G401 (cell line): Measurements from ENCODE around the gene PAGE1. TPM values are rescaled to one million over a fixed set of nuclear protein-coding genes. Genes with fewer than 3 reads are reported as not detected.
A peak's percentile ranks its signal among the peaks of the same experiment; 100 is the strongest.
"Not testable (repeated sequence)": the region's sequence is repeated elsewhere in the genome, so short reads cannot be mapped to it uniquely, and the experiment has no call there.

ENCODE experiments used
- DNase-seq: peaks from one replicate; pipeline ENCODE4 v3.0.0-alpha.2; 2015; ENCODE audit warnings: low spot score
- in situ Hi-C: cut with HindIII; loops from 2 replicates; pipeline ENCODE4 v1.10.0; 2016; ENCODE audit warnings: low sequenced_read_pairs, mixed read lengths
- total RNA-seq: library from RNA; depleted of rRNA; stranded (reverse); fragments of >200 nt; shearing (Covaris generic); gene quantifications from 2 replicates; pipeline ENCODE4 v1.2.3, GENCODE V29; 2014; rRNA removed

Gene PAGE1
- total RNA-seq: not detected in 2 replicates

- in situ Hi-C loops: no loop called here
- no peak for DNase-seq
These were observed at the start of gene PAGE1 for GRCh38 chrX:49695276-49696180. Gene PAGE1 (minus strand): TSS chrX:49695984. CDS start chrX:49694770, 1,214 bp downstream.

DNA sequence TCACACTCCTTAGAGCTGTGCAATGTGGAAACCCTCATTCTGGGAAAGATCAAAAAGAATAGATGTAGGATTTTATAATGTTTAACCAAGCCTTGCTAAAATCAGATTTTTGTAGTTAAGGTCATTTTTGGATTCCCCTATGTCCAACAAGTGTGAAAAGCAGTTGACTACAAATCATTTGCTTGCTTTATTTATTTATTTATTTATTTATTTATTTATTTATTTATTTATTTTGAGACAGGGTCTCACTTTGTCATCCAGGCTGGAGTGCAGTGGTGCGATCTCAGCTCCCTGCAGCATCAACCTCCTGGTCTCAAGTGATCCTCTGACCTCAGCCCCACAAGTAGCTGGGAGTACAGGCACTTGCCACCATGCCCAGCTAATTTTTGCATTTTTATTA is 45.7 kb upstream of the PAGE1 start:
- in situ Hi-C loops, DNase-seq: not testable (repeated sequence)

GRCh38 chrX:49727847-49728246 is 32.1 kb upstream of the PAGE1 start:
- in situ Hi-C loops: no loop called here
- DNase-seq: no peak

DNA sequence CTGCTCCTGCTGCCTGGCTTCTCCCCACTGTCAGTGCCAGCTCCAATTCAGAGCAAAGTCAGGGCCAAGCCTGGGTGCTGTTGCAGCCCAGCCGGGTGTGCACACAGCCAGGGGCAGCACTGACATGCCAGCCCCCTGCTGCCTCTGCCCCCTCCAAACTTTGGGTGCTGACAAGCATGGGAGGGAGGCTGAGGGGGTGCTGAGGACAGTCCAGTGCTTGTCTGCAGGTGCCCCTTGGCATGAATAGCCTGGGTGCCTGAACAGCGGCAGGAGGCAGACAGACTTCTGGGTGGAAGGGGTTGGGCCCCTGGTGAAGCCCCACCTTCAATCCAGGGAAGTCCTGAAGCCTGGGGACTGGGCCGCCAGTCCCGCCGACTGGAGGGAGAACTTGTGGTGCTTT is 31.2 kb upstream of the PAGE1 start:
- in situ Hi-C loops: no loop called here
- DNase-seq: no peak

GRCh38 chrX:49725923-49726904 is 30.4 kb upstream of the PAGE1 start:
- in situ Hi-C loops: no loop called here
- no peak for DNase-seq

DNA sequence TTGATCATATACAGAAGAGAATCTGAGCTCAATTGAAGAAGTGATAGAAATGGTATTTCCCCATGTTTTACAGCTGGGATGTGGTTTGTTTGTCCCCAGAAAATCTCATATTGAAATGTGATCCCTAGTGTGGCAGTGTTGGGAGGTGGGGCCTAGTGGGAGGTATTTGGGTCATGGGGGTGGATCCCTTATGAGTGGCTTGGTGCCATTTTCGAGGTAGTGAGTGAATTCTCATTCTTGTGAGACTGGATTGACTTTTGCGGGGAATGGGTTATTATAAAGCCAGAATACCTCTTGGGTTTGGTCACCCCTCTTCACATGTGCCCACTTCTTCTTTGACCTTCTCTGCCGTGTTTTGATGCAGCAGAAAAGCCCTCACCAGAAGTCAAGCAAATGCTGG is 29.6 kb upstream of the PAGE1 start:
- no peak for DNase-seq
- in situ Hi-C loops: no loop called here

DNA sequence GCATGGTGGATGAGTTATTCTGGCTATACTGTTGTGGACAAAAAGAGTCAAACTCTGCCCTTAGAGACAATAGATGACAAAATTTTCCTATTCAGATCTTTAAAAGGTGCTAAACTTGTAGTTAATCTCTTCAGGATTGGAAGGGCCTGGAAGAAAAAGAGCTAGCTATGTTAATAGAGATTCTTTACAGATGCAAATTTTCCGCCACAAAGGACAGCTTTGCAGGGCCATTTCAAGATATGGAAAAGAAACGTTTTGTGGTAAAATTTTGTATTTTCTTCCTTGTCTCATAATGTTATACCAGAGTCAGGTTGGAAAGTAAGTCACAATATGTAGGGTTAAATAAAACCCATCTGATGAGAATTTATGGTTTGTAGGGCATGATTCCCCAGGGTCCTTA is 24.3 kb upstream of the PAGE1 start:
- in situ Hi-C loops, DNase-seq: not testable (repeated sequence)

GRCh38 chrX:49712577-49712976 is 16.8 kb upstream of the PAGE1 start:
- in situ Hi-C loops: no loop called here
- DNase-seq: no peak

- in situ Hi-C loops: no loop called here
- no peak for DNase-seq
These were observed 15.0 kb upstream of the PAGE1 start for GRCh38 chrX:49710744-49711319.

DNA sequence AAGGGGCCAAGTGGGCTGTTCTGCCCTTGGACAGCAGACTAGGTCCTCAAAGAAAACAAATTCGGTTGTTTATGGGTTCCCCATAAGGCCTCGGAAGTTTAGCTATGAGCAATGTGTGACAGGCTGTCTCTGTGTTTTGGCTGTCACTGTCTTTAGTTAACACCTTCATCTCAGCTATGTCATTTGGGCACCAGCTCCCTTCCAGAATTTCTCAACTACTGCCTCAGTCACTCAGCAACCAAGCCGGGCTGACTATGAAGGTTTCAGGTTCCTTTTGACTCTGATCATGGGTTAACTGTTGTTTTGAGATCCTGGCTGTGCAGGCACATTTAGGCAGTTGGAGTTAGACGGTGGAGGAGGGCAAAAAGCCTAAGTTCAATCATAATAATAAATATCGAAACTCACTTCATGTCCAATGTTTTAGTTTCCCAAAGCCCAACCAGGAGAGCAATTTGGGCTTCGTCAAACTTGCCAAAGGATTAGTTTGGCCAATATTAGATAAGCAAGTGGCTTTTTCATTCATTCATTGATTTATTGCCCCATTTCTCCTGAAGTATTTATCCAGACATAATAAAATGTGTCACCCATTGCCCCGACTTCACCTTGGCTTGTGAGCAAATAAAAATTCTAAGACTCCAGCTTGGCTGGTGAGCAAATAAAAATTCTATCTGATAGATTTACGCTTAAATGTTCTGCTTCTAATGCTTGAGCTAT is 9.1 kb upstream of the PAGE1 start:
- no peak for DNase-seq
- in situ Hi-C loops: no loop called here

DNA sequence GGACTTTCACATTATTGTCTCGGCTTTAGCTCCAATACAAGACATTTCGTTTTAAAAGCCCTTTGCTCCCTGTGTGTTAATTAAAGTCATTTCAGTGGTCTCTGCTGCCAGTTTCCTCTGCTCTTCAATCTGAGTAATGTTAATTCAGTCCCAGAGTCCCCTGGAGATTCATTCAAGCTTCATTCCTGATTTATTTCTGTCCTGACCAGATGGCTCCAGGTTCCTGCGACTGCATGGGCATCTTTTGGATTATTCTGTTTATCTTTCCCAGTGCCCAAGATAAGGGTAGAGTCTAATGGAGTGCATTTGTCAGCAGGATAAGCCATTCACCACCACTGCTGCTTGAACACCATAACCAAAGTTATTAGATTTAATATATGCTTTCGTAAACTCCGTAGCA is 6.1 kb upstream of the PAGE1 start:
- peak; percentile 90 for DNase-seq
- in situ Hi-C loops: no loop called here

DNA sequence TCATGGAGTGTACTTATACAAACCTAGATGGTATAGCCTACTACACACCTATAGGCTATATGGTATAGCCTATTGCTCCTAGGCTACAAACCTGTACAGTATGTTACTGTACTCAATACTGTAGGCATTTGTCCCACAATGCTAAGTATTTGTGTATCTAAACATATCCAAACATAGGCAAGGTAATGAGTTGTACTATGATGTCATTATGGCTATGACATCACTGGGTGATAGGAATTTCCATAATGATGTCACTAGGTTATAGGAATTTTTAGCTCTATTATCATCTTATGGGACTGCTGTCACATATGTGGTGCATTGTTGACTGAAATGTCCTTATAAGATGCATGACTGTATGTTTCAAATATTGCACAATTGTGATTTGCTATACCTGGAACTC is 5.5 kb upstream of the PAGE1 start:
- DNase-seq: no peak
- in situ Hi-C loops: no loop called here

- in situ Hi-C loops: no loop called here
- no peak for DNase-seq
These were observed 20.6 kb downstream of the PAGE1 start for GRCh38 chrX:49675075-49675719.

DNA sequence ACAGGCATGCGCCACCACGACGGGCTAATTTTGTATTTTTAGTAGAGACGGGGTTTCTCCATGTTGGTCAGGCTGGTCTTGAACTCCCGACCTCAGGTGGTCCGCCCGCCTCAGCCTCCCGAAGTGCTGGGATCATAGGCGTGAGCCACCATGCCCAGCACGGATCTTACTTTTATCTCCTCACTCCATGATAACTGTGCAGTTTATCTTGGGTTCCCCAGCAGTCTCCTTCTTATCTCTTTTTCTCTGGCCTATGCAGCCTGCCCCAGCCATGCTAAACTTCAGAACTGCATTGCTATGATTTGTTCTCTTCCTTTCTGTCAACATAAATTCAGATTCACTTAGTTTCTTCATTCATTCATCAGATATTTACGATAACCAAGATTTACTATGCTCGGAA is 22.4 kb downstream of the PAGE1 start:
- DNase-seq: no peak
- in situ Hi-C loops: no loop called here

DNA sequence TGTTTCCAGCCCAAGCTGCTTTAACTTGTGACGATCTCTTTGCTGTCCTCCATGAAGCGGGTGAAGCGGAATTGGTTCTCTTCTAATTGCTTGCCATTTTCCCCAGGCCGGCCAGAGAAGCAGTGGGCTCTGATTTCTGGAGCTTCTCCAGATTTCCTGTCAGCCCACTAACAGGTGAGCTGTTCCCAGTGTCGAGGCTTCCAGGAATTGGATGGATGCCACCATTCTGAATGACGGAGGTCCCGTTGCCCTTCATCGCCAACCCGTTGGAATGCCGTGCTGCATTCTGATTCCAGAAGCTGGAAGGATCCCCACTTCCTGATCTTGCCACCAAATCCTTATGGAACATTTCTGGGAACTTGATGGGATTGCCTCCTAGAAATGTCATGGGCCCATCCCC is 31.0 kb downstream of the PAGE1 start:
- DNase-seq: no peak
- in situ Hi-C loops: no loop called here

DNA sequence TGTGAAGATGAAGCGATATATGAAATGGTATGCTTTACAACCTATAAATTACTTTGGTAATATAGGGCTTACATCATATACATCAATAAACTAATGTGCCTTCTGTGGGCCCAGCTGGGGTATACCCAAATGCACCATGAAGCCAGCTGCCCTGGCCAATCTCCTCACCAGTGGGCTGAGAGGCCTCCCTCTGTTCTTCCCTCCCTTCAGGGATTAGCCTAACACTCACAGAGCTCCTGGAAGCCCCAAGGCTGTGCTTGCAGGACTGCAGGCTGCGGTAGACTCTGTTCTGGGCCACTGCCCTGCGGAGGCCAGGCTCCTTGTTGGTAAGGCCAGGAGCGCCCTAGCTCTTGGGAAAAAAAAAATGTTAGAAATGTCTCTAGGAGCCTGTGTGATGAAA is 33.9 kb downstream of the PAGE1 start:
- in situ Hi-C loops: no loop called here
- no peak for DNase-seq

GRCh38 chrX:49659771-49660170 is 36.0 kb downstream of the PAGE1 start:
- in situ Hi-C loops: no loop called here
- DNase-seq: no peak

DNA sequence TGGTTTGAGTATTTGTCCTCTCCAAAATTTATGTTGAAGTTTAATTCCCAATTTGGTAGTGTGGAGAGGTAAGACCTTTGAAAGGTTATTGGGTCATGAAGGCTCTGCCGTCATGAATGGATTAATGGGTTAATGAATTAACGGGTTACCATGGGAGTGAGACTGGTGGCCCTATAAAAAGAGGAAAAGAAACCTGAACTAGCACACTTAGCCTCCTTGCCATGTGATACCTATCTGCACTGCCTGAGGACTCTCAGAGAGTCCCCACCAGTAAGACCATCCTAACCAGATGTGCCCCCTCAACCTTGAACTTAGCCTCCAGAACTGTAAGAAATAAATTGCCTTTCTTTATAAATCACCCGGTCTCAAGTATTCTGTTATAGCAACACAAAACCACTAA is 39.3 kb downstream of the PAGE1 start:
- in situ Hi-C loops: no loop called here
- no peak for DNase-seq
